Osteocyte (in vitro differentiated cells): ENCODE measurements around the gene YEATS2. TPM values are rescaled to one million over a fixed set of nuclear protein-coding genes. Genes with fewer than 3 reads are reported as not detected.

Source experiments
- DNase-seq: peaks from one replicate; pipeline ENCODE4 v3.0.0; 2021; ENCODE audit warnings: mixed read lengths; ENCODE audit not compliant: unreplicated experiment; ENCODE audit errors: extremely low spot score
- H3K27ac Mint-ChIP-seq: one replicate; pipeline ENCODE4 v1.8.0; 2021; ENCODE audit warnings: mild to moderate bottlenecking, mixed read lengths; ENCODE audit not compliant: unreplicated experiment
- H3K27me3 Mint-ChIP-seq: one replicate; pipeline ENCODE4 v1.8.0; 2021; ENCODE audit warnings: mixed read lengths; ENCODE audit not compliant: unreplicated experiment
- H3K36me3 Mint-ChIP-seq: one replicate; pipeline ENCODE4 v1.8.0; 2021; ENCODE audit warnings: mixed read lengths; ENCODE audit not compliant: unreplicated experiment
- H3K4me1 Mint-ChIP-seq: one replicate; pipeline ENCODE4 v1.8.0; 2021; ENCODE audit warnings: mixed read lengths; ENCODE audit not compliant: unreplicated experiment
- H3K4me3 Mint-ChIP-seq: one replicate; pipeline ENCODE4 v1.8.0; 2021; ENCODE audit warnings: mild to moderate bottlenecking, moderate library complexity, mixed read lengths; ENCODE audit not compliant: unreplicated experiment
- H3K9me3 Mint-ChIP-seq: one replicate; pipeline ENCODE4 v1.8.0; 2021; ENCODE audit warnings: mixed read lengths; ENCODE audit not compliant: unreplicated experiment
- CTCF ChIP-seq: fragments of 200-600 bp; sonication (generic); IDR thresholded peaks from 2 replicates; pipeline ENCODE4 v1.5.0; 2021; ENCODE audit warnings: antibody characterized with exemption, mild to moderate bottlenecking, moderate library complexity
- total RNA-seq: library from RNA; stranded (reverse); gene quantifications from 2 replicates; pipeline ENCODE4 v1.2.1, GENCODE V29; 2021

Gene YEATS2
- total RNA-seq, 1 donor from 2014 or later = 41.4 TPM

GRCh38 chr3:183801601-183802000 lies 104.0 kb downstream of the YEATS2 start:
- no peak for TF ChIP-seq CTCF
- H3K4me1 Mint-ChIP-seq = no peaks in the 10 kb centered on the region
- no peak overlapping the region for H3K4me3 Mint-ChIP-seq
- no peaks in the 10 kb centered on the region for H3K27me3 Mint-ChIP-seq
- H3K9me3 Mint-ChIP-seq = no peaks in the 10 kb centered on the region
- H3K36me3 Mint-ChIP-seq = peaks cover 58% of the 10 kb centered on the region
- DNase-seq = no peak
- no peak overlapping the region for H3K27ac Mint-ChIP-seq

DNA sequence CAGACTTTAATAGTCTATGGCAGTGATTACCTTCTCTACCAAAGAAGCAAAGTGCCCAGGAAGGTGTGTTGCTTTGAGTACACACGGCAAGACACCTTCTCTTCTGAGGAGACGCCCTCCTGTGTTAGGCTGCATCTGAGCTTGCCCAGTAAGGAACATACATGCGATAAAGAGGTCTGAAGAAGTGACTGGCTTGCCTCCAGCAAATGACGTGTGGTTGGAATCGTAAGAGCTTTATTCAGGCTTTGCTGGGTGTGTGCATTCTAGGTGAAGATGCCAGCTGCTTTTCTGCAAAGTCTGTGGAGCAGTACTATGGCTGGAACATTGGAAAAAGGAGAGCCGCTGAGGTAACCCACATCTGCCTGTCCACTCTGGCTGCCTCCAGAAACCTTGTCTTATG lies 105.4 kb downstream of the YEATS2 start:
- no peaks in the 10 kb centered on the region for H3K4me1 Mint-ChIP-seq
- no peak for DNase-seq
- no peaks in the 10 kb centered on the region for H3K27me3 Mint-ChIP-seq
- no peak for TF ChIP-seq CTCF
- no peaks in the 10 kb centered on the region for H3K9me3 Mint-ChIP-seq
- H3K27ac Mint-ChIP-seq = no peak overlapping the region
- H3K36me3 Mint-ChIP-seq = peaks cover 66% of the 10 kb centered on the region
- no peak overlapping the region for H3K4me3 Mint-ChIP-seq

DNA sequence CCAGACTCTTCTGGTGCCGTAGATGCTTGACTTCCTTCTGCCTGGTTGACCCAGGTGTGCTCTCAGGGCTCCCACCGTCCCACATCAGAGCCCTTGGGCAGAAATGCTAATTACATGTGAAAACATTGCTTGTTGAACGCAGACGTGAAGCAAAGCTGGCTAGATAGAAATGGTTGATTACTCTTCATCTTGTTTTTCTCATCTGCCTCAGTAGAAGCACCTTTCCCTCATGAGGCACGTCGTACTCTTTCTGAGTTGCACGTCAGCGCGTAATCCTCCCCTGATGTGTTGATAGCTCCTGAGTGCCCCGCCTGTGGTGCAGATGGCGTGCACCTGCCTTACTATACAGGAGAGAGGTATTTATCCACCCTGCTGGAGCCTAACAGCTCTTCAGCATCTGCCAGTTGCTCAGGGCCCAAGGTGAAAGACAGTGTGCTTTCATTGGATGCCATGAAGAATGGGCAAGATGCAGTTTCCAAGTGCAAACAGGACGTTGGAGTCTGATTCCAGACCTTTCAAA lies 109.7 kb downstream of the YEATS2 start:
- DNase-seq = no peak
- Mint-ChIP-seq H3K9me3 (no peaks in the 10 kb centered on the region), H3K4me1 (no peaks in the 10 kb centered on the region), H3K27me3 (no peaks in the 10 kb centered on the region), H3K27ac (no peak overlapping the region), H3K4me3 (no peak overlapping the region), H3K36me3 (peaks cover 65% of the 10 kb centered on the region)
- no peak for TF ChIP-seq CTCF

DNA sequence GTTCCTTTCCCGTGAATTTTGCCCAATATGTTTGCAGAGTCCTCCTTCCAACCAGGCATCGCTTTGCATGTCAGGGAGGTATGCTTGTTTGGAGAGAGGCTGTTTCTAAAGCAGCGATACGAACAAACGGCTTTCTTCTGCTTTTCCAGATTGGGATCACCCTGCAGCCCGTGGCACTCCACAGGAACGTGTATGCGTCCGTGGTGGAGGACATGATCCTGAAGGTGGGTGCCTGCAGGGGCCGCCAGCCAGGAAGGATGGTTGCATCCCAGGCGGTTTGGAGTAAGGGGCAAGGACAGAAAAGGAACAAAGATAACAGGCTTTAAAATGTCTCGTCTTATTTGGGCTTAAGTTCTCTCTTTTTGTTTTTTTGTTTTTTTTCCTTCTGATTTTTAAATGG lies 110.3 kb downstream of the YEATS2 start:
- H3K36me3 Mint-ChIP-seq = peaks cover 67% of the 10 kb centered on the region
- H3K27ac Mint-ChIP-seq = no peak overlapping the region
- H3K27me3 Mint-ChIP-seq = no peaks in the 10 kb centered on the region
- no peak for DNase-seq
- no peak overlapping the region for H3K4me3 Mint-ChIP-seq
- H3K9me3 Mint-ChIP-seq = no peaks in the 10 kb centered on the region
- TF ChIP-seq CTCF = no peak
- H3K4me1 Mint-ChIP-seq = no peaks in the 10 kb centered on the region

- no peak overlapping the region for H3K27ac Mint-ChIP-seq
- H3K36me3 Mint-ChIP-seq = peaks cover 62% of the 10 kb centered on the region
- H3K9me3 Mint-ChIP-seq = no peaks in the 10 kb centered on the region
- no peak for DNase-seq
- H3K4me3 Mint-ChIP-seq = no peak overlapping the region
- no peaks in the 10 kb centered on the region for H3K4me1 Mint-ChIP-seq
- H3K27me3 Mint-ChIP-seq = no peaks in the 10 kb centered on the region
- no peak for TF ChIP-seq CTCF
Measured at GRCh38 chr3:183808355-183808754, 110.8 kb downstream of the YEATS2 start.
